ENCODE data around the gene GREM1.

The GREM1 gene

DNA sequence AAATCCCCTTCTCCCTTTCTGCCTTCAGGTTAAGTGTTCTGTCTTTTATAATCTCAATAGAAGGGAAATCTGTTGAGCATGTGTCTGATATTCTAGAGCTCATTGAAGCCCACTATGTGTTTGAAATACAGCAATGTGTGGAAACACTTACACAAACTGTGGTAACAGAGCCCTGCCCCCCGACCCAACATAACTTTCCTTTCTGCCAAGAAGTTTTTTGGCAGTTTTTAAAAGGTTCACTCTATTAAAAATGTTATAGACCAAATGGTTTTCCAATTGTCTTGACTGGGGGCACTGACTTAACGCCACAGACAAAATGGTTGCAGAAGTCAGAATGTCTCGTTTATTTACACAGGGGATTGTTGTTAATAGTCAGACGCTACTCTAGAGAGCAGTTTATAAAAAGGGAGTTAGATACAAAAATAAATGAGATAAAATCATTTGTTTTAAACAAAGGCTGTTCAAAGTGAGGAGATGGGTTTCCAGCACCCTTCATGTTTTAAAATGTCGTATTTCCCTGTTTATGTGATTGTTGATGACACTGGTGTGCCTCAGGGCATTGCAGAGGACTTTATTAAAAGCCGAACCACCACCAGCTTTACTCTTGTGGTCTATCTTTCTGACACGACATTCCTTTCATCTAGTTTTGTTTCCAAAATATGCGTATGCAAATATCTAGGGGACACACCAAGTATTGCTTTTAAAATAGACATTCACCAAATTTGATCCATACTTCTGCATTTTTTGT is 26.7 kb upstream of the GREM1 start:
- H3K36me3 Mint-ChIP-seq (ENCODE audit: low read depth): peaks cover 3% of the 10 kb centered on the region
- no peaks in the 10 kb centered on the region for H3K9me3 Mint-ChIP-seq
- H3K27me3 Mint-ChIP-seq (ENCODE audit: low read depth): peaks cover 8% of the 10 kb centered on the region
- H3K4me3 Mint-ChIP-seq: no peak overlapping the region
- H3K27ac Mint-ChIP-seq: no peak overlapping the region
- TF ChIP-seq, protein P1, sequence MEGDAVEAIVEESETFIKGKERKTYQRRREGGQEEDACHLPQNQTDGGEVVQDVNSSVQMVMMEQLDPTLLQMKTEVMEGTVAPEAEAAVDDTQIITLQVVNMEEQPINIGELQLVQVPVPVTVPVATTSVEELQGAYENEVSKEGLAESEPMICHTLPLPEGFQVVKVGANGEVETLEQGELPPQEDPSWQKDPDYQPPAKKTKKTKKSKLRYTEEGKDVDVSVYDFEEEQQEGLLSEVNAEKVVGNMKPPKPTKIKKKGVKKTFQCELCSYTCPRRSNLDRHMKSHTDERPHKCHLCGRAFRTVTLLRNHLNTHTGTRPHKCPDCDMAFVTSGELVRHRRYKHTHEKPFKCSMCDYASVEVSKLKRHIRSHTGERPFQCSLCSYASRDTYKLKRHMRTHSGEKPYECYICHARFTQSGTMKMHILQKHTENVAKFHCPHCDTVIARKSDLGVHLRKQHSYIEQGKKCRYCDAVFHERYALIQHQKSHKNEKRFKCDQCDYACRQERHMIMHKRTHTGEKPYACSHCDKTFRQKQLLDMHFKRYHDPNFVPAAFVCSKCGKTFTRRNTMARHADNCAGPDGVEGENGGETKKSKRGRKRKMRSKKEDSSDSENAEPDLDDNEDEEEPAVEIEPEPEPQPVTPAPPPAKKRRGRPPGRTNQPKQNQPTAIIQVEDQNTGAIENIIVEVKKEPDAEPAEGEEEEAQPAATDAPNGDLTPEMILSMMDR (IDR thresholded peaks at IDR 0.05; ENCODE audit: unreplicated experiment in 3 of 3): no peak
- H3K4me1 Mint-ChIP-seq: no peaks in the 10 kb centered on the region

DNA sequence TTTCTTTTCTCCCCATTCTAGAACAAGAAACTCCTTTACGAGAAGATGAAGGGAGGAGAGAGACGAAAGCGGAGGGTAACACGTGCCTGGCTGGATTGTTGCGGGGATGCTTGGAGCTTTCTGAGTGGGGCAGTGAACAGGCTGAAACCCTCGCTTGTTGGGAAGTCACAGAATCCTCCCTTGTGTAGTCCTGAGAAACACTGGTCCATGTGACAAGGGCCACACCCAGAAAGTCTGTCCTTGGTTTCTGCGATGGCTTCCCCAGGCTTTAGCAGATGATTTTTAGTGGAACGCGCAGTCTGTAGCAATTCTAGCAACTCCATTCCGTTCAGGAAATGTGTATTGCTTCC is 26.1 kb upstream of the GREM1 start:
- no peaks in the 10 kb centered on the region for H3K36me3 Mint-ChIP-seq (ENCODE audit: low read depth)
- no peaks in the 10 kb centered on the region for H3K4me1 Mint-ChIP-seq
- TF ChIP-seq, protein P1 (IDR thresholded peaks at IDR 0.05; ENCODE audit: unreplicated experiment in 3 of 3): no peak
- no peaks in the 10 kb centered on the region for H3K9me3 Mint-ChIP-seq
- H3K4me3 Mint-ChIP-seq: no peak overlapping the region
- H3K27me3 Mint-ChIP-seq (ENCODE audit: low read depth): peaks cover 4% of the 10 kb centered on the region
- H3K27ac Mint-ChIP-seq: no peak overlapping the region

DNA sequence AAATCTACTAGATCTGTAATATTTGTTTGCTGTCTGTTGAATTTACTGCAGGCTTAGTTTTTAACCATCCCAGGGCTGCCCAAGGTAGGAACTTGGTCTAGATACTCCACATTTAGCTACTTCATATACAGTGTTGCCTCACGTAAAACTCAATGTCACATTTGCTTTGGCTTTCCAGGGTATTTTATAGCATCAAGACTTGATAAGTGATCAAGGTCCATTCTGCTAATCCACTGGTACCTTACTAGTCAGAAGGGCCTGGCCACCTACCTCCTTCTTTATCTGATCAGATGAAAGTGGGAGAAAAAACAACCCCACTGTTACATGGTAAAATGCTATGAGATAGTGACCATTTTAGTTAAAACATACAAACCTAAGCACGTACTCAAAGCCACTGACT is 25.5 kb upstream of the GREM1 start:
- Mint-ChIP-seq H3K4me1 (no peaks in the 10 kb centered on the region), H3K9me3 (no peaks in the 10 kb centered on the region), H3K27ac (no peak overlapping the region), H3K27me3 (ENCODE audit: low read depth) (peaks cover 4% of the 10 kb centered on the region), H3K36me3 (ENCODE audit: low read depth) (no peaks in the 10 kb centered on the region), H3K4me3 (no peak overlapping the region)
- TF ChIP-seq, protein P1 (IDR thresholded peaks at IDR 0.05; ENCODE audit: unreplicated experiment in 3 of 3): no peak

DNA sequence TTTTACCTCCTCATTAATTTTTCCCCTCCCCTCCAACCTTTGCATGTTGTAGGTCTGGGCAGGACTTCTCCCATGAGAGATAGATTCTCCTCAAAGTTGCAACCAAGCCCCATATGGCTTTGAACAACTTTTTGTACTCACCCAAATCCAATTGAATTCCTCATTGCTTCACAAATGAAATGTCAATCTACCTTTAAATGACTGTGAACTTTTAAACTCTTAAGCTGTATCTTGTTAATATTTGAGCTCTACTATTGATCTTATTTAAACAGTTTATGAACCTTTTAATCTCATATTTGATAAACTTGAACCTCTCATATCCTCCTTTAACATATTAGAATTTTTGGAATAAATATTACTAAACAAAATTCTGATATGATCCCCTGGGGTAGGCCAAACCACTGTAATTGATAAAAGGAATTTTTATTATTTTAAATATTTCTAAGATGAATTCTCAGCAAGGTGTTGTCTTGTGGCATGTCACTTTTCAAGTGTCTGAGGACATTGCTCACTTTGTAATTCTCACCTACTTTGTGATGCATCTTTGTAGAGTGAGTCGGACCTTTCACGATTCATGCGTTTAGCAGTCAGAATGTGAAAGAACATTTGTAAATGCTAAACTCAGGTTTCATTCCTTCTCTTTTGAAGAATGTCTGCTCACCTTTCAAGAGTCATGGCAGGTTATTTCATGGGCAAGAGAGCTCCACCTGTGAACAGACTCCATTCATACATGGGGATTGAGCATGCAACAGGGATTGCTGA is 23.4 kb upstream of the GREM1 start:
- peaks cover 4% of the 10 kb centered on the region for H3K36me3 Mint-ChIP-seq (ENCODE audit: low read depth)
- H3K9me3 Mint-ChIP-seq: no peaks in the 10 kb centered on the region
- no peak overlapping the region for H3K4me3 Mint-ChIP-seq
- TF ChIP-seq, protein P1 (IDR thresholded peaks at IDR 0.05; ENCODE audit: unreplicated experiment in 3 of 3): no peak
- no peak overlapping the region for H3K27ac Mint-ChIP-seq
- no peaks in the 10 kb centered on the region for H3K4me1 Mint-ChIP-seq
- peaks cover 4% of the 10 kb centered on the region for H3K27me3 Mint-ChIP-seq (ENCODE audit: low read depth)

DNA sequence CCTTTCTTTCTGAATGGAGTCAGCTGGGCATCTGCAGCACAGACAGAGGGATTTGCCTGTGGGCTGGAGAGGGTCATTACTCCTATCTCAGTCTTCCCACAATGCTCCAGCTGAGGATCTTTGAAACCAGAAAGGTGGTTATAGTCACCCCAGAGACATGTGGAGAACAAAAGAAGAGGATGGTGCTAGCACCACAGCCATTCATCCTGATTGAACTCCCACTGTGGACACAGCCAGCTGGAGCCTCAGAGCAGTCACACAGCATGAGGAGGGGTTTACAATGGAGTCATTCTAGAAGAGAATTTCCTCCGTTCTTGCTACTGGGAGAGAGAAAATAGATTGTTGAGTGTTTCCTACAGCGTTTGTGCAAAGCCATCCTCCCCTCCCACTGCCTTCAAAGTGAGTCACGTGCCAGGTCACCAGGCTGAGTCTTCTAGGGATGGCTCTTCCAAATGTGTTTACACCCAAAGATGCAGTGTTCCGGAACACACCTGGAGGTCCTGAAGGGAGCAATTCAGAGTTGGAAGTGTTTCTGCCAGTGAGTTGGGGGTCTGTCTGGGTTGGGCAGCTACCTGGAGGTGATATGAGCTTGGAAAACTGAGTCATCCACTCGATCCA is 18.9 kb upstream of the GREM1 start:
- H3K4me1 Mint-ChIP-seq: no peaks in the 10 kb centered on the region

More for the DNA sequence above, 18.9 kb upstream of the GREM1 start:
- Mint-ChIP-seq H3K9me3 (no peaks in the 10 kb centered on the region), H3K36me3 (ENCODE audit: low read depth) (peaks cover 4% of the 10 kb centered on the region), H3K27ac (no peak overlapping the region), H3K27me3 (ENCODE audit: low read depth) (no peaks in the 10 kb centered on the region), H3K4me3 (no peak overlapping the region)
- TF ChIP-seq, protein P1 (IDR thresholded peaks at IDR 0.05; ENCODE audit: unreplicated experiment in 3 of 3): no peak

Measured in nephron (organoid).